ENCODE results near the gene MRPL28.

DNA sequence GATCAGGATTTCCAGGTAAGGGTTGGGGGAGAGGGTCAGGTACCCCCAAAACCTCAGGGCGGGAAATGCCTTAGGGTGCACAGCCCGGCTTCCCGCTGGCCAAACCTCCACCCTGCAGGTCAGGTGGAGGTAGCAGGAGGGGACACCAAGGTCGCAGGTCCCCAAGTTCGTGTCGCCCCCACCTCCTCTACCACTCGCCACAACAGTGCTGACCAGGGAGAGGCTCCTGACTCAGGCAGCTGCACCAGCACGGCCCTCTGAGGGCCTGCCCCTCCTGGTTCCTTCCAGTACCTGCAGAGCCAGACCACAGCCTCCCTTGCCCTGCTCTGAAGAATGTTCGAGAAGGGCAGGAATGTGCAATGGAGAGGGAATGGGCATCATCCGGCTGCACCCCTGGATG lies 3.9 kb downstream of the MRPL28 start:
- TF ChIP-seq, protein P1, sequence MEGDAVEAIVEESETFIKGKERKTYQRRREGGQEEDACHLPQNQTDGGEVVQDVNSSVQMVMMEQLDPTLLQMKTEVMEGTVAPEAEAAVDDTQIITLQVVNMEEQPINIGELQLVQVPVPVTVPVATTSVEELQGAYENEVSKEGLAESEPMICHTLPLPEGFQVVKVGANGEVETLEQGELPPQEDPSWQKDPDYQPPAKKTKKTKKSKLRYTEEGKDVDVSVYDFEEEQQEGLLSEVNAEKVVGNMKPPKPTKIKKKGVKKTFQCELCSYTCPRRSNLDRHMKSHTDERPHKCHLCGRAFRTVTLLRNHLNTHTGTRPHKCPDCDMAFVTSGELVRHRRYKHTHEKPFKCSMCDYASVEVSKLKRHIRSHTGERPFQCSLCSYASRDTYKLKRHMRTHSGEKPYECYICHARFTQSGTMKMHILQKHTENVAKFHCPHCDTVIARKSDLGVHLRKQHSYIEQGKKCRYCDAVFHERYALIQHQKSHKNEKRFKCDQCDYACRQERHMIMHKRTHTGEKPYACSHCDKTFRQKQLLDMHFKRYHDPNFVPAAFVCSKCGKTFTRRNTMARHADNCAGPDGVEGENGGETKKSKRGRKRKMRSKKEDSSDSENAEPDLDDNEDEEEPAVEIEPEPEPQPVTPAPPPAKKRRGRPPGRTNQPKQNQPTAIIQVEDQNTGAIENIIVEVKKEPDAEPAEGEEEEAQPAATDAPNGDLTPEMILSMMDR (IDR thresholded peaks at IDR 0.05 in 2 of 3, conservative IDR thresholded peaks at IDR 0.05 in 1 of 3; ENCODE audit: borderline replicate concordance in 1 of 3, insufficient read depth in 1 of 3, low read depth in 2 of 3, low read length in 2 of 3): no peak
- TF ChIP-seq, protein P2, sequence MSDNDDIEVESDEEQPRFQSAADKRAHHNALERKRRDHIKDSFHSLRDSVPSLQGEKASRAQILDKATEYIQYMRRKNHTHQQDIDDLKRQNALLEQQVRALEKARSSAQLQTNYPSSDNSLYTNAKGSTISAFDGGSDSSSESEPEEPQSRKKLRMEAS (IDR thresholded peaks at IDR 0.05): no peak
- TF ChIP-seq POLR2A (IDR thresholded peaks at IDR 0.05; ENCODE audit: borderline replicate concordance, extremely low read depth, insufficient read depth, insufficient read length) (no peak), RAD21 (IDR thresholded peaks at IDR 0.05; ENCODE audit: low read depth) (no peak), ZNF274 (IDR thresholded peaks at IDR 0.05; ENCODE audit: low read depth, low read length) (no peak)

Measured in HCT116 (cell line).